ENCODE measurements around the gene ETS1. TPM values are rescaled to one million over a fixed set of nuclear protein-coding genes. Genes with fewer than 3 reads are reported as not detected.

Gene ETS1
- total and polyA plus RNA-seq, 12 donors, result 9.6 to 61.7 (median 43.1) TPM

- WGBS, 4 donors, result 67 to 84% (median 82%) methylated on average over 4 of the region's 4 CpGs
- Histone ChIP-seq H3K9me3 (replicated peaks in 1 of 3) (no peaks in the 10 kb centered on the region), H3K36me3 (replicated peaks in 1 of 2) (no peaks in the 10 kb centered on the region), H3K4me3 (no peak overlapping the region), H3K27ac (peak overlapping the region in 1 of 5 donors; percentile 11), H3K4me1 (replicated peaks in 1 of 2) (peaks cover 6 to 21% of the 10 kb centered on the region in 2 donors), H3K27me3 (no peaks in the 10 kb centered on the region)
- no peak for TF ChIP-seq POLR2A (IDR thresholded peaks at IDR 0.05)
- TF ChIP-seq CTCF (IDR thresholded peaks at IDR 0.05), result no peak
- no peak for DNase-seq
- intact Hi-C loops (cut with DNase I), result no loop called here
Measured at GRCh38 chr11:128469220-128469619, 118.1 kb downstream of the ETS1 start.

- WGBS, 4 donors, result 70 to 90% (median 82%) methylated on average over 1 of the region's 1 CpG
- DNase-seq, result no peak
- intact Hi-C loops (cut with DNase I), result no loop called here
- Histone ChIP-seq H3K4me3 (no peak overlapping the region), H3K36me3 (replicated peaks in 1 of 2) (no peaks in the 10 kb centered on the region), H3K9me3 (replicated peaks in 1 of 3) (no peaks in the 10 kb centered on the region), H3K27ac (peak overlapping the region in 2 of 5 donors; percentile 19 to 60), H3K4me1 (replicated peaks in 1 of 2) (peaks cover 12 to 25% of the 10 kb centered on the region in 2 donors), H3K27me3 (no peaks in the 10 kb centered on the region)
- TF ChIP-seq POLR2A (IDR thresholded peaks at IDR 0.05) (no peak), CTCF (IDR thresholded peaks at IDR 0.05) (no peak)
Measured at GRCh38 chr11:128468111-128468510, 119.2 kb downstream of the ETS1 start.

GRCh38 chr11:128467610-128468041, 119.7 kb downstream of the ETS1 start:
- peak overlapping the region in 2 of 5 donors; percentile 19 to 60 for H3K27ac ChIP-seq
- H3K4me3 ChIP-seq, result no peak overlapping the region
- intact Hi-C loops (cut with DNase I), result no loop called here
- 65 to 69% (median 69%) methylated on average over 9 of the region's 9 CpGs for WGBS, 4 donors
- no peaks in the 10 kb centered on the region for H3K9me3 ChIP-seq (replicated peaks in 1 of 3)
- peaks cover 10 to 25% of the 10 kb centered on the region in 2 donors for H3K4me1 ChIP-seq (replicated peaks in 1 of 2)
- H3K36me3 ChIP-seq (replicated peaks in 1 of 2), result peaks cover 0 to 2% of the 10 kb centered on the region in 2 donors
- no peak for DNase-seq
- H3K27me3 ChIP-seq, result no peaks in the 10 kb centered on the region
- TF ChIP-seq POLR2A (IDR thresholded peaks at IDR 0.05) (no peak), CTCF (IDR thresholded peaks at IDR 0.05) (no peak)

GRCh38 chr11:128467041-128467440, 120.3 kb downstream of the ETS1 start:
- DNase-seq, result no peak
- no peaks in the 10 kb centered on the region for H3K9me3 ChIP-seq (replicated peaks in 1 of 3)
- H3K4me1 ChIP-seq (replicated peaks in 1 of 2), result peaks cover 6 to 25% of the 10 kb centered on the region in 2 donors
- no peak overlapping the region for H3K4me3 ChIP-seq
- WGBS, 4 donors, result 85 to 92% (median 89%) methylated on average over 5 to 6 of the region's 6 CpGs
- H3K27ac ChIP-seq, result peak overlapping the region in 2 of 5 donors; percentile 30 to 60
- no peaks in the 10 kb centered on the region for H3K27me3 ChIP-seq
- intact Hi-C loops (cut with DNase I), result no loop called here
- TF ChIP-seq CTCF (IDR thresholded peaks at IDR 0.05) (no peak), POLR2A (IDR thresholded peaks at IDR 0.05) (no peak)
- peaks cover 0 to 8% of the 10 kb centered on the region in 2 donors for H3K36me3 ChIP-seq (replicated peaks in 1 of 2)

Data from adrenal gland (tissue), 12 donors.